GM21737 (cell line): Measurements from ENCODE around the gene PGS1.
"Not testable (repeated sequence)": the region's sequence is repeated elsewhere in the genome, so short reads cannot be mapped to it uniquely, and the experiment has no call there.

Experiments
- ATAC-seq: cut with Tn5 transposase; IDR thresholded peaks from one replicate; pipeline ENCODE4 v1.9.1; 2021; ENCODE audit warnings: mild to moderate bottlenecking, moderate library complexity; ENCODE audit not compliant: unreplicated experiment

PGS1 gene

GRCh38 chr17:78438694-78439325 is 60.4 kb downstream of the PGS1 start:
- ATAC-seq = no peak

GRCh38 chr17:78441271-78441971 is 63.0 kb downstream of the PGS1 start:
- no peak for ATAC-seq

- ATAC-seq = no peak
Measured at GRCh38 chr17:78442648-78443218, 64.3 kb downstream of the PGS1 start.

GRCh38 chr17:78444392-78444791 is 65.9 kb downstream of the PGS1 start:
- ATAC-seq = no peak

- ATAC-seq = no peak
Measured at GRCh38 chr17:78446833-78447232, 68.4 kb downstream of the PGS1 start.

GRCh38 chr17:78448356-78448993 is 70.0 kb downstream of the PGS1 start:
- no peak for ATAC-seq

GRCh38 chr17:78449983-78450595 is 71.6 kb downstream of the PGS1 start:
- no peak for ATAC-seq

GRCh38 chr17:78450696-78451345 is 72.4 kb downstream of the PGS1 start:
- no peak for ATAC-seq

GRCh38 chr17:78451753-78452152 is 73.3 kb downstream of the PGS1 start:
- ATAC-seq = no peak

- no peak for ATAC-seq
Measured at GRCh38 chr17:78454346-78454745, 75.9 kb downstream of the PGS1 start.

- ATAC-seq = no peak
Measured at GRCh38 chr17:78458091-78458490, 79.6 kb downstream of the PGS1 start.

- ATAC-seq = no peak
Measured at GRCh38 chr17:78458736-78459335, 80.4 kb downstream of the PGS1 start.

- ATAC-seq = no peak
Measured at GRCh38 chr17:78459696-78460095, 81.2 kb downstream of the PGS1 start.

- ATAC-seq = no peak
Measured at GRCh38 chr17:78460176-78460675, 81.8 kb downstream of the PGS1 start.

- ATAC-seq = no peak
Measured at GRCh38 chr17:78460951-78461798, 82.7 kb downstream of the PGS1 start.

GRCh38 chr17:78461799-78462053 is 83.3 kb downstream of the PGS1 start:
- no peak for ATAC-seq

GRCh38 chr17:78462148-78462547 is 83.7 kb downstream of the PGS1 start:
- ATAC-seq = no peak

GRCh38 chr17:78466109-78466785 is 87.8 kb downstream of the PGS1 start:
- not testable (repeated sequence) for ATAC-seq
